Esophagus squamous epithelium (tissue), 4 donors: ENCODE data around the gene CD46.
A peak's percentile ranks its signal among the peaks of the same experiment; 100 is the strongest.

Experiments
- POLR2A ChIP-seq, 4 donors: fragments of 450-650 bp; IDR thresholded peaks; one replicate each; pipeline ENCODE4 v1.6.1; 2017; ENCODE audit warnings: antibody characterized with exemption in 4 of 4, mild to moderate bottlenecking in 4 of 4, moderate library complexity in 3 of 4
- TF ChIP-seq, protein P1 (sequence below), 6 experiments: fragments of 450-650 bp in 4 of 6; fragments of 200-600 bp in 2 of 6; sonication (generic) in 2 of 6; IDR thresholded peaks; one replicate each; pipeline ENCODE4 v1.5.1; 2016 to 2019; ENCODE audit warnings: antibody characterized with exemption in 6 of 6, mild to moderate bottlenecking in 4 of 6, moderate library complexity in 4 of 6

GRCh38 chr1:207841901-207842300 lies 90.0 kb downstream of the CD46 start:
- TF ChIP-seq, protein P1, sequence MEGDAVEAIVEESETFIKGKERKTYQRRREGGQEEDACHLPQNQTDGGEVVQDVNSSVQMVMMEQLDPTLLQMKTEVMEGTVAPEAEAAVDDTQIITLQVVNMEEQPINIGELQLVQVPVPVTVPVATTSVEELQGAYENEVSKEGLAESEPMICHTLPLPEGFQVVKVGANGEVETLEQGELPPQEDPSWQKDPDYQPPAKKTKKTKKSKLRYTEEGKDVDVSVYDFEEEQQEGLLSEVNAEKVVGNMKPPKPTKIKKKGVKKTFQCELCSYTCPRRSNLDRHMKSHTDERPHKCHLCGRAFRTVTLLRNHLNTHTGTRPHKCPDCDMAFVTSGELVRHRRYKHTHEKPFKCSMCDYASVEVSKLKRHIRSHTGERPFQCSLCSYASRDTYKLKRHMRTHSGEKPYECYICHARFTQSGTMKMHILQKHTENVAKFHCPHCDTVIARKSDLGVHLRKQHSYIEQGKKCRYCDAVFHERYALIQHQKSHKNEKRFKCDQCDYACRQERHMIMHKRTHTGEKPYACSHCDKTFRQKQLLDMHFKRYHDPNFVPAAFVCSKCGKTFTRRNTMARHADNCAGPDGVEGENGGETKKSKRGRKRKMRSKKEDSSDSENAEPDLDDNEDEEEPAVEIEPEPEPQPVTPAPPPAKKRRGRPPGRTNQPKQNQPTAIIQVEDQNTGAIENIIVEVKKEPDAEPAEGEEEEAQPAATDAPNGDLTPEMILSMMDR (IDR thresholded peaks at IDR 0.05): peak in 1 of 6 experiments; percentile 20
- TF ChIP-seq POLR2A (IDR thresholded peaks at IDR 0.05): no peak
